Activated CD4-positive, alpha-beta T cell treated with anti-CD3 and anti-CD28 coated beads, Interleukin-2, amount 50 U/mL, for 1 hour (primary cell): ENCODE data around the gene GPRASP1.
"Not testable (repeated sequence)": the region's sequence is repeated elsewhere in the genome, so short reads cannot be mapped to it uniquely, and the experiment has no call there.

Experiments used
- DNase-seq: peaks from one replicate; pipeline ENCODE4 v3.0.0-alpha.2; 2020

Gene GPRASP1, protein sequence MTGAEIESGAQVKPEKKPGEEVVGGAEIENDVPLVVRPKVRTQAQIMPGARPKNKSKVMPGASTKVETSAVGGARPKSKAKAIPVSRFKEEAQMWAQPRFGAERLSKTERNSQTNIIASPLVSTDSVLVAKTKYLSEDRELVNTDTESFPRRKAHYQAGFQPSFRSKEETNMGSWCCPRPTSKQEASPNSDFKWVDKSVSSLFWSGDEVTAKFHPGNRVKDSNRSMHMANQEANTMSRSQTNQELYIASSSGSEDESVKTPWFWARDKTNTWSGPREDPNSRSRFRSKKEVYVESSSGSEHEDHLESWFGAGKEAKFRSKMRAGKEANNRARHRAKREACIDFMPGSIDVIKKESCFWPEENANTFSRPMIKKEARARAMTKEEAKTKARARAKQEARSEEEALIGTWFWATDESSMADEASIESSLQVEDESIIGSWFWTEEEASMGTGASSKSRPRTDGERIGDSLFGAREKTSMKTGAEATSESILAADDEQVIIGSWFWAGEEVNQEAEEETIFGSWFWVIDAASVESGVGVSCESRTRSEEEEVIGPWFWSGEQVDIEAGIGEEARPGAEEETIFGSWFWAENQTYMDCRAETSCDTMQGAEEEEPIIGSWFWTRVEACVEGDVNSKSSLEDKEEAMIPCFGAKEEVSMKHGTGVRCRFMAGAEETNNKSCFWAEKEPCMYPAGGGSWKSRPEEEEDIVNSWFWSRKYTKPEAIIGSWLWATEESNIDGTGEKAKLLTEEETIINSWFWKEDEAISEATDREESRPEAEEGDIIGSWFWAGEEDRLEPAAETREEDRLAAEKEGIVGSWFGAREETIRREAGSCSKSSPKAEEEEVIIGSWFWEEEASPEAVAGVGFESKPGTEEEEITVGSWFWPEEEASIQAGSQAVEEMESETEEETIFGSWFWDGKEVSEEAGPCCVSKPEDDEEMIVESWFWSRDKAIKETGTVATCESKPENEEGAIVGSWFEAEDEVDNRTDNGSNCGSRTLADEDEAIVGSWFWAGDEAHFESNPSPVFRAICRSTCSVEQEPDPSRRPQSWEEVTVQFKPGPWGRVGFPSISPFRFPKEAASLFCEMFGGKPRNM (N-terminal part only)

DNA sequence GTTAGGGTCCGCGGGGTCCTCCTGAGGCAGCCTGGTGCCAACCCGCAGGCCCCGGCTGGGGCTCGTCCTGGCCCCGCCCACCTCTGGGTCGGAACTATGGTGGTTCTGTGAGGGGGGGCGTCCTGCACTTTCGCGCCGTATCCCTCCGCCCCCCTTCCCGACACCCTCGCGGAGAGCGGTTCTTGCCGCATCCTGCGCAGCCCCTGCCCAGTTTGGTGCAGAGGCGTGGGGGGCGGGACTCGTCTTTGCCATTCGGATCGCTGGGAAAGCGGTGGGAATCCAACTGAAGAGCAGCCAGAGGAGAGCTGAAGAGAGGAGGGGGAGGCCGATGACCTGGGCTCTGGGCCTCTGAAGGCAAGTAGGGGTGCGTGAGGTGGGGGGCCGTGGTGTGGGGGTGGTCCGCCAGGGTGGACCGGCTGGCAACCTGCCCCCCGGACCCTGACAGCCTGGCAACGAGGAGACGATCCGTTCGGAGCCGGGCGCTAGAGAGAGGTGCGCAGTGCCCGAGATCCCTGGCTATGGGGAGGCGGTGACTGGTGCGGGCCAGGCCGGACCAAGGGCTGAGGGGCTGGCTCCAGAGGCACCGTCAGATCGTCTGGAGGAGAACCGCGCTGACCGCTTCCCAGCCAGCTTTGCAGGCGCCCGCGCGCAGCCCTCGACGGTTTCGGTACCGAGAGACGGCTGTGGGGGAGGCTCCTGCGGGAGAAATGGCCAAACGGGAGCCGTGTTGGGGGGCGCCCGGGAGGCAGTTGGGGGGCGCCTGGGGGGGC, at the start of gene GPRASP1:
TSS of gene GPRASP1 (plus strand) at position 242 of the 770 bp plus-strand sequence. CDS start 2,431 bp downstream, outside the sequence.
- peak; percentile 63 for DNase-seq

DNA sequence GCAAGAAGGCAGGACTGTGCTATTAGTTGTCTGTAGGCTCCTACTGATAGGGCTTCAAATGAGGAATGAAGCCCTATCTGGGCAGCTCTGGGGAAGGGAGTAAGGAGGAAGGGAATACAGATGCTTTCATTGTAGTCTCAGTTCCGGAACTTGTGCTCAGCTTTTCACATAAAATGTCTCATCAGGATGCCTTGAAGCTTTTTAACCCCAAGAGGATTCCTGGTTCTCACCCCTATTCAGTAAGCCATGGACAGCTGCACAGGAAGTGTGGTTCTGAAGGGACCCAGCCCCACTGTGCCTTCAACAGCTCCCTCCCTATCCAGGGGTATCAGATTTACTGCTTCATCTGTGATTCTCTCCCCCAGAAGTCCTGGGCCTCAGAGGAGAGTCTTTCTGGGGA, 47.0 kb upstream of the GPRASP1 start:
- DNase-seq, result no peak

DNA sequence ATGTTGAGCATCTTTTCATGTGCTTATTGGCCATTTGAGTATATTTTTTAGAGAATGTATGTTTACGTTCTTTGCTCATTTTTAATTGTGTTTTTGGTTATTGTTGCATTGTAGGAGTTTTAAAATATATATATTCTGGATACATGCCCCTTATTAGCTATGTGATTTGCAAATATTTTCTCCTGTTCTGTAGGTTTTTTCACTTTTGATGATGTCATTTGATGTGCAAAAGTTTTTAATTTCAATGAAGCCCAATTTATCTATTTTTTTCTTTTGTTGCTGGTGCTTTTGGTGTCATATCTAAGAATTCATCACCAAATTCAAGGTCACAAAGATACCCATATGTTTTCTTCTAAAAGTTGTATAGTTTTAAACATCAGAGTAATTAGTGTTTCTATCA, 45.2 kb upstream of the GPRASP1 start:
- DNase-seq, result no peak

DNA sequence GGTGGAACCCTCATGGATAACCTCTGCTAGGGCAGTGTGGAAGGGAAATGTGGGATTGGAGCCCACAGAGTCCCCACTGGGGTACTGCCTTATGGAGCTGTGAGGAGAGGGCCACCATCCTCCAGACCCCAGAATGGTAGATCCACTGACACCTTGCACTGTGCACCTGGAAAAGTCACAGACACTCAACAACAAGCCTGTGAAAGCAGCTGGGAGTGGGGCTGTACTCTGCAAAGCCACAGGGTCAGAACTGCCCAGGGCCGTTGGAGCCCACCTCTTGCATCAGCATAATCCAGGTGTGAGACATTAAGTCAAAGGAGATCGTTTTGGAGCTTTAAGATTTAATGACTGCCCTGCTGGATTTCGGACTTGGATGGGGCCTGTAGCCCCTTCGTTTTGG, 40.4 kb upstream of the GPRASP1 start:
- DNase-seq, result no peak

DNA sequence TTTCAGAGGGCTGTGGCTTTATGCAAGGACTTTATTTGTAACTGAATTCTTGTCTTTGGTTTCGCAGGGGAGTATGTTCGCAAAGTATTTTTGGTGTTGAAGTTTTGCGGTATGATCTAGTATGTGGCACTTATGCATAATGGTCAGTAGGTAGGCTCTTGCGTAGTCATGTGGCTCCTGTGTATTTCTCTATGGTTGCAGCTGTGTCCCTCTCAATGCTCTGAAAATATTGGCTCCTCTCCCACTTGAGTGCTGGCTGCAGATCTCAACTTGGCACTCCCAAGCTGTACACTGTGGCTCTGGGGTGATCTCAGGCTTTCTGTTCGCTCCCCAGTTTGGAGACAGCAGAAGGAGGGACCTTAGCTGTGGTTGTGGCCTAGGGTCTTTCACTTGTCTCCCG, 27.2 kb upstream of the GPRASP1 start:
- no peak for DNase-seq

DNA sequence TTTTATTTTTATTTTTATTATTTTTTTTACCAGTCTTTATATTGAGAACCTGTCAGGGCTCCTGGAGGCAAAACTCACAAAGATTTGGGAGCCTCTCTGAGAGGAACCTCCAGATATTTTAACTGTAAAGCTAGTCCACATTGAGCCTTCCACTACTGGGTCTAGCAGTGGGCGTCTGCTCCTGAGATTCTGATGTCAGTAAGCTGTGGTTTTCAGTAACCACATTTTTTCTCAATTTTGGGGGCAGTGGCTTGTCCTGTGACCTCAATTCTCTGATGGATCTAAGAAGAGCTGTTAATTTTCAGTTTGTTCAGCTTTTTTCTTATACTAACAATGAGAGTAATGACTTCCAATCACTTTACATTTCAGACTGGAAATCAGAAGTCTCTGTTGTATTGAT, 23.6 kb upstream of the GPRASP1 start:
- no peak for DNase-seq

DNA sequence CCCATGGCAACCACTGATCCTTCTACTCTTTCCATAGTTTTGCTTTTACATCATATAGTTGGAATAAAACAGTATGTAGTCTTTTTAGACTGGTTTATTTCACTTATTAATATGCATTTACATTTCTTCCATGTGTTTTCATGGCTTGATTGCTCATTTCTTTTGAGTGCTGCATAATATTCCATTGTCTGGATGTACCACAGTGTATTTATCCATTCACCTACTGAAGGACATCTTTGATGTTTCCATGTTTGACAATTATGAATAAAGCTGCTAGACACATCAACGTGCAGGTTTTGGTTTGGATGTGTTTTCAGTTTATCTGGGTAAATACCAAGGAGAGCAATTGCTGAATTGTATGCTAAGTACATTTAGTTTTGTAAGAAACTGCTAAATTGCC, 13.7 kb upstream of the GPRASP1 start:
- DNase-seq, result no peak

DNA sequence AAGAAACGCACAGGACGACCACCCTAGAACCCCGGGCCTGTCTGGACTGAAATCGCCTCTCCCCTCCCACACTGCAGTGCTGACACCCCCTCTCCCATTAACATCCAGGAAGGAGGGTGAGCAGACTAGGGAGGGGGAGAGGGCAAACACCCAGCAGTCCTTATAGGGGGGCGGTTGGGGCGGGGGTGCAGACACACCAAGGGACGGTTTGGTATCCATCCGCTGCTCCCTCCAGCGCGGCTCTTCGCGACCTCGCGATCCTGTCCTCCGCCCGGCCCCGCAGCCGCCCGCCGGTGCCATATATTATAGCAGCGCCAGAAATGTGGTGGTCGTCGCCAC, 411 bp upstream of the GPRASP1 start:
- no peak for DNase-seq

DNA sequence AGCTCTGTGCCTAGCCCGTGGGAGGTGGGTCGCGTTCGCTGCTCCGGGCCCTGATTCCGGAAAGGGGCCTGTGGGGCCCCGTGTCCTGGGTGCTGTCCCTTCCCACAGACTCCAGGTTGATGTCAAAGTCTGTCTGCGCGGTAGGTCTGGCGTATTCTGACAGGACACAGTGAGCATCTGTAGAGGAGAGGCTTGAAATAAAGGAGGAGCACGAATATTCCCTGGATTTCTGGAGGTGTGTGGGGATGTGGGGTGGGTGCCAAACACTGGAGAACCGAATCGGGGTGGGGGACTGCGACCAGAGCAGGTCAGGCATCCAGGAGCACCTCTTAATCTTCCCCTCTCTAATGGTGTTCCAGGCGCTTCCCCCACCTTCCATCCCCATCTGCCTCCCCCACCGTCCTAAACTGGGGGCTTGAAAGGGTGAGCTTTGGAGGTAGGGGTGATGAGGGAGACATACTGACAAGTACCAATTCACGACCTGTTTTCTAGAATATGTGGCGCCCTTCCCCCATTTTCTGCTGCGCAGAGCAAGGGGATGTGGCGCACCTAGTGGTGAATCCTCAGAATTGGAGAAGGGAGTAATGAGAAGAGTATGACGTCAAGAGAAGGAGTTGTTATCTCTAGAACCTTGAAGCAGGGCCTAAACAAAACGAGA, 877 bp downstream of the GPRASP1 start:
- DNase-seq, result peak; percentile 54

DNA sequence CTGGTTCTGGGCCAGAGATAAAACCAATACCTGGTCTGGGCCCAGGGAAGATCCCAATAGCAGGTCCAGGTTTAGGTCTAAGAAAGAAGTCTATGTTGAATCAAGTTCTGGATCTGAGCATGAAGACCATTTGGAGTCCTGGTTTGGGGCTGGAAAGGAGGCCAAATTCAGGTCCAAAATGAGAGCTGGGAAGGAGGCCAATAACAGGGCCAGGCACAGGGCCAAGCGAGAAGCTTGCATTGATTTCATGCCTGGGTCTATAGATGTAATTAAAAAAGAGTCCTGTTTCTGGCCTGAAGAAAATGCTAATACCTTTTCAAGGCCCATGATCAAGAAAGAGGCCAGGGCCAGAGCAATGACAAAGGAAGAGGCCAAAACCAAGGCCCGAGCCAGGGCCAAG, 3.4 kb downstream of the GPRASP1 start:
- no peak for DNase-seq

DNA sequence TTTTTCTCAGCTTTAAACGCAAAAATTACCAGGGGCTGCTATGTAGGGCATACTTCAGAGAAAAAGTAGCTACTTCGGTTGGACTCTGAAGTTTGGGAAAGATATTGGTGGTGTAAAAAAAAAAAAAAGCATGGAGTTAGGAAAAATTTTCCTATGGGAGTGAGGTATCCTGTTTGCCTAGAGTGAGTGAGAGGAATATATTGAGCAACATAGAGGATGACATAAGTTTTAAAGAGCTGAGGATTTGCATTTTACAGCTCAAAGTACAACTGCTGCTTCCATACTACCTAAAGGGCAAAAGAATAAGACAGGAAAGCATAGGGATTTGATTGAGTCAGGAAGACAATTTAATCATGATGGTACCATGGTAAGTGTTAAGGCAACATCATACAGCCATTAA, 7.3 kb downstream of the GPRASP1 start:
- DNase-seq, result no peak

DNA sequence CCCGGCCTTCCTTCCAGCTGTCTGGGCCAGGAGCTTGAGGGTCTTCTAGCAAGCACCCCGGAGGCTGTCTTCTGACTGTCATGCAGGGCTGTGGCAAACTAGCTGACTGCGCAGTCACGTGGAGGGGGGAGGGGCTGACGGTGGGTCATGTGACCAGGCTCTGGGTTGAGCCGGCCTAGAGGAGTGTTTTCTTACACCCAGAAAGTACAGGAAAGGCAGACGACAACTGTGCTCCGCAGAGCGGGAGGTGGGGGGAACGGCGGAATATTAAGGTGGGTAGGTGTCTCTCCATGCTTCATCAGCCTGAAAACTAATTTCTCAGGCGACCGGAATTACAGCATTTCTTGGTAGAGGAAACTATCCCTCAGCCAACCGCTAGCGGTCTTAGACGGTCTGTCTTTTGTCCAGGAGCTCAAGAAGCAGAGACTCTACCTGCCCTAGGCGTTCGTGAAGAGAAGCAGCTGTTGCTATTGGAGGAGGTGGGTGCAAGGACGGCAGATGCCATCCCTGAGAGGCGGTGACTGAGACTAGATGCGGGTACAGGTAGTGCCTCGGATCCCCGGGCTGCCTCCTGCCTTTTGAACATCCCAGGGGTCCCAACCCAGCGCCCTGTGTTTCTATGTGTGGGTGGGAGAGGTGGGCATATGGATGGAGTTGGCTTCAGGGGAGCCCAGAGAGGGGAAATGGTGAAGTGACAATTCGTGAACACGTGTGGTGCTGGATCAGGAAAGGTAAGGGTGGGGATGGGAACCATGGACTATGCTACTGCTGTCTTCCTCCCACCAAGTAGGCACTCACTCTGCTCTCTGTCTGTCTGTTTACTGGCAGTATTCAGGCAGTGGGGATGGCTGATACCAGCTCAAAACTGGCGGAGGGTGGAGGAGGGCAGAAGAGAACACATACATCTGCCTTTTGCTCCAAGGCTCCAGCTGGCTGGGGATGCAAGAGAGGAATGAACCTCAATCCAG, 8.8 kb downstream of the GPRASP1 start:
- DNase-seq, result peak; percentile 78

DNA sequence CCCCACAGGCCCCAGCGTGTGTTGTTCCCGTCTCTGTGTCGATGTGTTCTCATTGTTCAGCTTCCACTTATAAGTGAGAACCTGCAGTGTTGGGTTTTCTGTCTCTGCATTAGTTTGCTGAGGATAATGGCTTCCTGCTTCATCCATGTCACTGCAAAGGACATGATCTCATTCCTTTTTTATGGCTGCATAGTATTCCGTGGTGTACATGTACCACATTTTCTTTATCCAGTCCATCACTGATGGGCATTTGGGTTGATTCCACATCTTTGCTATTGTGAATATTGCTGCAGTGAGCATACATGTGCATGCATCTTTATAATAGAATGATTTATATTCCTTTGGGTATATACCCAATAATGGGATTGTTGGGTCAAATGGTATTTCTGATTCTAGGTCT, 12.5 kb downstream of the GPRASP1 start:
- DNase-seq, result not testable (repeated sequence)

DNA sequence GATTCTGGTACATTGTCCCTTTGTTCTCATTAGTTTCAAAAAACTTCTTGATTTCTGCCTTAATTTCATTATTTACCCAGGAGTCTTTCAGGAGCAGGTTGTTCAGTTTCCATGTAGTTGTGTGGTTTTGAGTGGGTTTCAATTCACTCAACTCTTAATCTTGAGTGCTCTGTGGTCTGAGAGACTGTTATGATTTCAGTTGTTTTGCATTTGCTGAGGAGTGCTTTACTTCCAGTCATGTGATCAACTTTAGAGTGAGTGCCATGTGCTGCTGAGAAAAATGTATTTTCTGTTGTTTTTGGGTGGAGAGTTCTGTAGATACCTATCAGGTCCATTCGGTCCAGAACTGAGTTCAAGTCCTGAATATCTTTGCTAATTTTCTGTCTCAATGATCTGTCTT, 15.8 kb downstream of the GPRASP1 start:
- not testable (repeated sequence) for DNase-seq

DNA sequence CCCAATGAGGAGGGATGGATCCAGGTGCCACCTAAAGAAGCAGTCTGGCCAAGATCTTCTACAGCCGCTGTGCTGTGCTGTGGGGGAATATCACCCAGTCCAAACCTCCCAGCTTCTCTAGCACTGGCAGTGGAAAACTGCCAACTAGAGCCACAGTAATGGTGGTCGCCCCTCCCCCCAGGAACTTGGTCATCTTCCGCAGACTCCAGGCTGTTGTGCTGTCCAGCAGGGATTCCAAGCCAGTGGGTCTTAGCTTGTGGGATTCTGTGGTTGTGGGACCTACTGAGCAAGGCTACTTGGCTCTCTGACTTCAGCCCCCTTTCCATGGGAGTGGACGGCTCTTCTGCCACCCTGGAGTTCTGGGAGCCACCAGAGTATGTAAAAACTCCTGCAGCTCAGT, 18.2 kb downstream of the GPRASP1 start:
- no peak for DNase-seq

DNA sequence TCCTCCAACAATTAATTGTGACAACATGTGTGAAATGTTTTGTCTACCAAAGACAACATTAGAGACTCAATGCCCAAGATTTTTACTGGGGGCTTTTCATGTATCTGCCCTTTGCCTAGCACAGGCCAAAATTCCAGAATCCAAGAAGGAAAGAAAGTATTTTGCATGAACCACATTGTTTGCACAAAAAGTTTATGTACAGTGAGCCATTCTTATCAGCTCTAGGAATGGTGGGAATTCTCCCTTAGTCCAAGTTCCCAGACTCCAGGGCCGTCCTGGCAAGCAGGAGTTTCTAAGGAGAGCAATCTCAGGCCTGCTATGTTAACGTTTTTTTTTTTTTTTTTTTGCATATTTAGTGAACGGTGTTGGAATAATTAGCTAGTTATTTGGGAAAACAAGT, 21.6 kb downstream of the GPRASP1 start:
- no peak for DNase-seq

DNA sequence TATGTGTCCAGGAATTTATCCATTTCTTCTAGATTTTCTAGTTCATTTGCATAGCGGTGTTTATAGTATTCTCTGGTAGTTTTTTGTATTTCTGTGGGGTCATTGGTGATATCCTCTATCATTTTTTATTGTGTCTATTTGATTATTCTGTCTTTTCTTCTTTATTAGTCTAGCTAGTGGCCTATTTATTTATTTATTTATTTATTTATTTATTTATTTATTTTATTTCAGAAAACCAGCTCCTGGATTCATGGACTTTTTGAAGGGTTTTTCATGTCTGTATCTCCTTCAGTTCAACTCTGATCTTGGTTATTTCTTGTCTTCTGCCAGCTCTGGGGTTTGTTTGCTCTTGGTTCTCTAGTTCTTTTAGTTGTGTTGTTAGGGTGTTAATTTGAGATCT, 26.2 kb downstream of the GPRASP1 start:
- not testable (repeated sequence) for DNase-seq

DNA sequence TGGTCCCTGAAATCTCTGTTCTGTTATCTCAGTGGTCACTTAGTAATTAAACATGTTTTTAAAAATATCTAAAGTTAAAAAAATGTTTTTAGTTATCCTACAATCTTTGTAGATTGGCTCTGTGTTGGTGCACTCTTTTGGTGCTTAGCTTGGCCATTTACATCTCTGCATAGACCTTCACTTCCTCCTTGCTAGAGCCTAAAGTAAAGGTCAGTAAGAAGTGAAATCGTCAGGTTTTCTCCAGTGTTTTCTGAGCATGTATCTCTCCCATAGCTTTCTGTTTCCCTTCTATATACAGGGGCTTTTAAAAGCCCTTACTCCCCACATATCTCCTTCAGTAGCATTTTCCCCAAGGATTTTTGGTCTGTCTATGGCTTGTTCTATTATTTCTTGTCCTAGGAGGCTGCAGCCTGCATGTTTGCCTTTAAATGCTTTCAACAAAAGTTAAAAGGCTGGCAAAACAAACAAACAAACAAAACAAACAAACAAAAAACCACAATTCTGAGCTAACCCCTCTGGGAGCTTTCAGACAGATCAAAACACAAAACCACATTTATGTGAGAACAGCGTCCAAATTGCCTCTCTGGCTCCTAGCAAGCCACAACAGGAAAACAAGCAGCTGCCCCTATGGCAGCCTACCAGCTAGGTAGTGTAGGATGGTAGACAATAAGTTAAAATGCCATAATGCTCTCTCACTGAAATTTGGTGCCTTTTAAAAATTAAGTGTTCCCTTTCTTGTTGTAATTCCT, 33.7 kb downstream of the GPRASP1 start:
- DNase-seq, result no peak

DNA sequence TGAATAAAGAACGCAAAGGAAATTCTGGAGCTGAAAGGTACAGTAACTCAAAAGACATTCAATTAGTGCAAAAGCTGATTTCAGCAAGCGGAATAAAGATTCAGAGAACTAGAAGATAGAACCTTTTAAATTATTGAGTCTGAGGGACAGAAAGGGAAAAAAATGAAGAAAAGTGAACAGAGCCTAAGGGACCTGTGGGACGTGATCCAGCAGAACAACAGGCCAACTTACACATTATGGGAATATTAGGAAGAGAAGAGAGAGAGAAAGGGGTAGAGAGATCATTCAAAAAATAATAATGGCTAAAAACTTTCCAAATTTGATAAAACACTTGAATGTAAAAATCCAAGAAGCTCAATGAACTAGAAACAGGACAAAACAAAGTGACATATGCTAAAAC, 43.5 kb downstream of the GPRASP1 start:
- DNase-seq, result no peak

DNA sequence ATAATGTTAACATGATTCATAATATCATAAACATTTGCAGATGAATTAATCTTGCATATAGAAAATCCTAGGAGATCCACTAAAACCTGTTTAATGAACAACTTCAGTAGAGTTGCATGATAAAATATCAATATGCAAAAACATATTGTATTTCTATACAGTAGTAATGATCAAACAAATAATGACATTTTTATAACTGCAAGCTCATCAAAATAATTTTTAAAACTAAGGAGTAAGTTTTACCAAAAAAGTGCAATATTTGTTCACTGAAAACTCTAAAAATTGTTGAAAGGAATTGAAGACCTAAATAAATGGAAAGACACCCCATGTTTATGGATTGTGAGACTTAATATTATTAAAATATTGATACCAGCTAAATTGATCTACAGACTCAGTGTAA, 45.0 kb downstream of the GPRASP1 start:
- DNase-seq, result no peak
